ENCODE results near the gene TSKU.

The TSKU gene

GRCh38 chr11:76844511-76844910 lies 61.4 kb downstream of the TSKU start:
- DNase-seq (ENCODE audit: extremely low read depth in 1 of 2, low read depth in 1 of 2) = no peak

GRCh38 chr11:76845069-76845468 lies 61.9 kb downstream of the TSKU start:
- DNase-seq (ENCODE audit: extremely low read depth in 1 of 2, low read depth in 1 of 2) = no peak

- DNase-seq (ENCODE audit: extremely low read depth in 1 of 2, low read depth in 1 of 2) = no peak
Observed at GRCh38 chr11:76846441-76846840, 63.3 kb downstream of the TSKU start.
